Mucosa of gallbladder (tissue), 1 donor: ENCODE data around the gene TMC8. TPM values are rescaled to one million over a fixed set of nuclear protein-coding genes. Genes with fewer than 3 reads are reported as not detected.
"Not testable (repeated sequence)": the region's sequence is repeated elsewhere in the genome, so short reads cannot be mapped to it uniquely, and the experiment has no call there.

Experiments
- DNase-seq: peaks from one replicate; pipeline ENCODE4 v3.0.0-alpha.2; 2020; ENCODE audit warnings: low spot score
- total RNA-seq: library from RNA; stranded (reverse); gene quantifications from one replicate; pipeline ENCODE4 v1.2.1, GENCODE V29; 2021
- donor health status: DM: no; HTN: no; CAD: no.

Gene TMC8
- total RNA-seq, 1 donor from 2014 or later, result 16.2 TPM

DNA sequence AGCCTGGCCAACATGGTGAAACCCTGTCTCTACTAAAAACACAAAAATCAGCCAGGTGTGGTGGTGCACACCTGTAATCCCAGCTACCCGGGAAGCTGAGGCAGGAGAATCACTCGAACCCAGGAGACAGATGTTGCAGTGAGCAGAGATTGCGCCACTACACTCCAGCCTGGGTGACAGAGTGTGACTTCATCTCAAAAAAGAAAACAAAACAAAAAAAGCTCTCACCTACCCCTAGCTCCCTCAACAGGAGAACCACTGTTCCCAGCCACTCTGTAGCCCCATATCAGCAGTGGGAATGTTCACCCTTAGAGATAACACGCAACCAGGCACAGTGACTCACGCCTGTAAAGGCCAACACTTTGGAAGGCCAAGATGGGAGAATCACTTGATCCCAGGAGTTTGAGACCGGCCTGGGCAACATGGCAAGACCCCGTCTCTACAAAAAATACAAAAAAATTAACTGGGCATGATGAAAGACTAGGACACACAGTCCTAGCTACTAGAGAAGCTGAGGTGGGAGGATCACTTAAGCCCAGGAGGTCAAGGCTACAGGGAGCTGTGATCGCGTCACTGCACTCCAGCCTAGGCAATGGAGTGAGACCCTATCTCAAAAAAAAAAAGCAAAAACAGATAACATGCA, 5.4 kb downstream of the TMC8 start:
- DNase-seq, result no peak

DNA sequence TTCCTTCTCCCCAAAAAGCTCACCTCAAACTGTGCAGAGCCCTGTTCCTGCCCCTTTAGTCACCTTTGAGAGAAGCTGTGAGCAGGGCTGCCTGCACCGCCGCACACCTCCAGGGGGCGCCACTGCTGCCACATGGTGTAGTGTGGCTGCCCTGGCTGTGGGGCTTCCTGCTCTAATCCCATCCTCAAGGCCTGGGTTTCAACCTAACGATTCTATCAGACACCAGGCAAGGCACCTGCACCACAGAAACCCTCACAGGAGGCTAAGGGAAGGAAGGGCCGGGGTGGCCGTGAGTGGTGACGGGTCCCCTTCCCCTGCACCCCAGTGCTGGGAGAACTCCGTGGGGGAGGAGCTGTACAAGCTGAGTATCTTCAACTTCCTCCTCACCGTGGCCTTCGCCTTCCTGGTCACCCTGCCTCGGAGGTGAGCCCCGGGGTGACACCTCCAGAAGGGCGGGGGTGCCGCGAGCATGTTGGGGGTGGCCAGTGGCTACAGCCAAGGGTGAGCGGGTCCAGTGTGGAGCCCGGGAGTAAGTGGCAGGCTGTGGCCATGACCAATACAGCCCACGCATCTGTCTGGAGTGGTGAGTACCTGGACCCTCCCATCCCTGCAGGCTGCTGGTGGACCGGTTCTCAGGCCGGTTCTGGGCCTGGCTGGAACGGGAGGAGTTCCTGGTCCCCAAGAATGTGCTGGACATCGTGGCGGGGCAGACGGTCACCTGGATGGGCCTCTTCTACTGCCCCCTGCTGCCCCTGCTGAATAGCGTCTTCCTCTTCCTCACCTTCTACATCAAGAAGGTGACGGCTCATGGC, 7.0 kb downstream of the TMC8 start:
- no peak for DNase-seq

DNA sequence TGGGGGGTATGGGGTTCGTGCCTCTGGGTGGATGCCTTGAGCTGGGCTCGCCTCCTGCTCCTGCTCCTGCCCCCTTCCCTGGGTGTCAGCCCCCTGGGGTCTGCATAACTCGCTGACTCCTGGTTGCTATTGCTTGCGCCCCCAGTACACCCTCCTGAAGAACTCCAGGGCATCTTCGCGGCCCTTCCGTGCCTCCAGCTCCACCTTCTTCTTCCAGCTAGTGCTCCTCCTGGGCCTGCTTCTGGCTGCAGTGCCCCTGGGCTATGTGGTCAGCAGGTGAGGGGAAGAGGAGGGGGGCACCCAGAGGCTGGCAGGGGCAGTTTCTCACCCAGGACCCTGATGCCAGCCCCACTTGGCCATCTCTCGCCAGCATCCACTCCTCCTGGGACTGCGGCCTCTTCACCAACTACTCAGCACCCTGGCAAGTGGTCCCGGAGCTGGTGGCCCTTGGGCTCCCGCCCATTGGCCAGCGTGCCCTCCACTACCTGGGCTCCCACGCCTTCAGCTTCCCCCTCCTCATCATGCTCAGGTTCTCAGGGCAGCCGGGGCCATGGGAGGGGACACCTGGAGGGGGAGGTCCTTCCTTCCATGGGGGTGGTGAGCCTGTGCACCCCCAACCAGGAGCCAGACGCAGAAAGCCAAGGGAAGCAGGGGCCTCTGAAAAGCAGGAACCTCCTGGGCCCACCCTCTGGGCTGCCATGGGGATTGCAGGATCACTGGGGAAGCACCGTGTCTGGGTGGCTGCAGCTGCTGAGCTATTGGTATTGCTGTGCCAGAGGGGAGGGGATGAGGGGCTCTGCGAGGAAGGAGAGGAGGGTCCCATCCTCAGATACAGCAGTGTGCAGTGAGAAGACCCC, 7.9 kb downstream of the TMC8 start:
- no peak for DNase-seq

DNA sequence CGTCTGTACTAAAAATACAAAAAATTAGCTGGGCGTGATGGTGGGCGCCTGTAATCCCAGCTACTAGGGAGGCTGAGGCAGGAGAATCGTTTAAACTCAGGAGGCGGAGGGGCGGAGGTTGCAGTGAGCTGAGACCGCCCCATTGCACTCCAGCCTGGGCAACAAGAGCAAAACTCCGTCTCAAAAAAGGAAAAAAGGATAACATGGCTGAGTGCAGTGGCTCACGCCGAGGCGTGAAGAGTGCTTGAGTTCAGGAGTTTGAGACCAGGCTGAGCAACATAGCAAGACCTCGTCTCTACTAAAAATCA, 9.2 kb downstream of the TMC8 start:
- not testable (repeated sequence) for DNase-seq

DNA sequence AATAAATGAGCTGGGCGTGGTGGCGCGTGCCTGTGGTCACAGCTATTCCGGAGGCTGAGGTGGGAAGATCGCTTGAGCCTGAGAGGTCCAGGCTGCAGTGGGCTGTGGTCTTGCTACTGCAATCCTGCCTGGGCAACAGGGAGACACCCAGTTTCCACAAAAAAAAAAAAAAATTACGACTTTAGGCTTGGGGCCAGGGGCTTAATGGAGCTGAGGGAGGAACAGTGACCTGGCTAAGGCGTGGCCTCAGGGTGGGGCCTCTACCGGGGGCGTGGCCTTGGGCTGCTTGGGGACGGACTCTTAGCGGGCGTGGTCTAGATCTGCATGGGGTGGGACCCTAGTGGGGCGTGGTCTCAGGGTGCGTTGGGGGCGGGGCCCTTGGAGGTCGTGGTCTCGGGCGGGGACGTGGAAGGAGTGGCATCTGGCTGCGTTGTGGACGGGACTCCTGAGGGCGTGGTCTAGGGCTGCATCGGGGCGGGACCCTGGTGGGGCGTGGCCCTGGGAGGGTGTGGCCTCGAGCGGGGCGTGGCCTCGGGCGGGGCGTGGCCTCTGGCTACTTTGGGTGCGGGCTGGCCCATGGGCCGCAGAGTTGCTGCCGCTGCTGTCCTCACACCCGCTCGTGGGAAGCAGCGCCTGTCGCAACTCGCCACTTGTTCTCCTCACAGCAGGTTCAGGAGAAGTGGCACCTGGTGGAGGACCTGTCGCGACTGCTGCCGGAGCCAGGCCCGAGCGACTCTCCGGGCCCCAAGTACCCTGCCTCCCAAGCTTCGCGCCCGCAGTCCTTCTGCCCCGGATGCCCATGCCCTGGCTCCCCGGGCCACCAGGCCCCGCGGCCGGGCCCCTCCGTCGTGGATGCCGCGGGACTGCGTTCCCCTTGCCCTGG, 9.8 kb downstream of the TMC8 start:
- peak; percentile 91 for DNase-seq

DNA sequence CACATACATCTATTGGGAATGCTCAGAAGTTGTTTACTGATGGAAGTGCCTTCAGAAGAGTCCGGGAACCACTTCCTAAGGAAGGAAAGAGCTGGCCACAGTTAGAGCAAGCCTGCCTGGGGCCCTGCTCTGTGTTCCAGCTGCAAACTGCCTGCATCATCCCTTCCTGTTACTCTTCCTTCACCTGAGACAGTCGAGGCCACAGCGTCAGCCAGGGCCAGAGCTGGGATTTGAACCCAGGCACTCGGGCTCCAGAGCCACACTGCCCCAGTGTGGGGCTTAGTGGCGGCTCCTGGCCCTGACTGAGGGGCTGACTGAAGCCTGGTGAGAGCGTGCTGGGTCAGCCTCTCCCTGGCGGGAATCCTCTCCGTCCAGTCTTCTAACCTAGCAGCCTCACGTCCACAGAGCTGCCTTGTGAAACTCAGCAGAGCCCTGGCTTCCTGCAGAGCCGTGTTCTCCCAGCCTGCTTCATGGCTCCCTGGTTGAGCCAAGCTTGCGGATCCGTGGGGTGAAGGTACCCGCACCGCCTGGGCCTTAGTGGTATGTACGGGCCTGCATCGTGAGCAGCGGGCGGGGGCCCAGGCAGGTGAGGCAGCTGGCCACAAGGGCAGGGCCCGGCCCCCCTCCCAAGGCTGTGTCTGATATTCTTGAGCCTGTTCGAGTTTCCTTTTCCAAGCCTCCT, 11.0 kb downstream of the TMC8 start:
- DNase-seq, result no peak

DNA sequence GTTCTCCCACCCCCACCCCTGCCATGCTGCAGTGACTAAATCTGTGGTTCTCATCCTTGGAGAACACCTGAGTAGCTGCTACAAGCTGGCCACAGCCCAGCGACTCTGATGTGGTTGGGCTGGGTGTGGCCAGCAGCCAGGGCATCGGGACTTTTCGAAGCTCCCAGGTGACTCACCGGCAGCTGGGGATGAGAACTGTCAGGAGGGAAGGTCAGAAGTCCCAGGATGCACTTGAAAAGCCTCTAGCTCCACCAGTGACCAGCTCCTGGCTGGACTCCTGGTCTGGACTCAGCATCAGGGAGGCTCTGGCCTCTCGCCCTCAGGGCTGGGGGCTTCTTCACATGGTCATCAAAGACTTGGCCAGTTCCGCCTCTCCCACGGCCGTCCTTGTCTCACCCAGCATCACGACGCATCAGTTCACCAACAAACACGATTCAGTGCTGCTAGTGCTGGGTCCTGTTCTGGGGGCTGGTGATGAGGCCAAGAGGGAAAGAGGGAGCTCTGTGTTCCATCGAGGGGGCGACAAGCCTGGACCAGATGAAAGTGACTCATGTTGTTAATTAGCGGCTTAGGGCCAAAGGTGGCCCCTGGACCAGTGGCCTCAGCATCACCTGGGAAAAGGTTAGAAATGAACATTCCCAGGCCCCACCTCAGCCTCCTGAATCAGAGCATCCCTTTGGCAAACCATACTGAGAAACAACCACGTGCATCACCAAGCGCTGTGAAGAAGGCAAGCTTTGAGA, 11.7 kb downstream of the TMC8 start:
- peak; percentile 64 for DNase-seq

DNA sequence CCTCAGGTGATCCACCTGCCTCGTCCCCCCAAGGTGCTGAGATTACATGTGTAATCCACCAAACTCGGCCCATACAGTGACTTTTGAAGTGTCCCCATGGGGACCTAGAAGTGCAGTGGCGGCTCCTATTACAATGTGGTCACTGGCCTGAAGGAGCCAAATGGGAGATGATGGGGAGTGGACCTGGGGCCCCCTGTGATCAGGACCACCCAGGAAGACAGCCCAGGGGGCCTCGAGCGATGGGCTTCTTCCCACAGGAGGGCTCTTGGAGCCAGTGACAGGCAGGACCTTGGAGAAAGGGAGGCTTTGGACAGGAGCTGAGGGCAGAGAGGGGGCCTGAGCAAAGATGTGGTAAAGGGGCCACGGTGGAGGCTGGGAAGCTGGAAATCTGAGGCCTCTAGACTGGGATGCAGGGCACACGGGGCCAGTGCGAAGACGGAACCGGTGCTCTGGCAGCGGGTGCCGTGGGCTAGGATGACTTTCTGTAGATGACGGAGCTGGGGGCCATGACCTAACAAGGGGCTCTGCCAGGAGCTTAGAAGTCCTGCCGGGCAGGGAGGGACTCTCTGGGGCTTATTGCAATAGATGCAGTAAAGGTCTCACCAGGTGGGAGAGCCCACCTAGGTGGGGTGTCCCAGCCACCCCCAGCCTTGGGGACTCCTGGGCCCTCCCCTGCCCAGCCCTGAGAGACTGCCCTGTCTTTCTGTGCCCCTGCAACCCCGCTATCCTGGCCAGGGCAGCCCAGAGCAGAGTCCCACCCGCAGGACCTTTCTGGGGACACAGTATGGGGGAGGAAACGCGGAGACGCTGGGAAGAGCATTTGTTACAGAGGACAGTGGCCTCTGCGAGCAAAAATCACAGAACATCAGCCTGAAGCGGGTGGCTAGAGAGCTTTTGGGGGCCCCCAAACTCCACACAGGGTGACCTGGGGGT, 12.9 kb downstream of the TMC8 start:
- DNase-seq, result no peak

DNA sequence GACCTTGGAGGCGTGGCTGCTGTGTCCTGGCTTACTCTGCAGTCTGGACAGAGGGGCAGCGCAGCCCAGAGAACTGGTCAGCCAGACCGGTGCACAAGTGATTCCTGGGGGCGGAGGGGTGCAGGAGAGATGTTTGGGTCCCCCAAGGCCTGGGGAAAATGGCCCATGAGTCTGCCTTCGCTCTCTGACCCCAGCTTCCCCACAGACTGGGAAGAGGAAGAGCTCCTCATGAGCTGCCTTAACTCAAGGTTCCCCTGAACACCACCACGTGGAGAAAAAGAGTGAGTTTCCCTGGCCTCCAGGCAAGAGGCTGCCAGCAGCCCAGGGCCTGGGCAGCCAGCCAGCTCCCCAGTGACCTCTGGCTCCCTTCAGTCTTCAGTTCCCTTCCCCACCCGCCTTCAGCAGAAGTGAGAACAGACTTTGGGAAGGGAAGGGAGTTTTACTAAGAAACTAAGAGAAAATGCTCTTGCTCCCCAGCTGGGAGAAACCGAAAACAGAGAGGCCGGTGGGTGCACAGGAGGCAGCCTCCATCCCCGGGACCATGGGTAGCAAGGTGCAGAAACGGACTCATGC, 13.7 kb downstream of the TMC8 start:
- peak; percentile 90 for DNase-seq

DNA sequence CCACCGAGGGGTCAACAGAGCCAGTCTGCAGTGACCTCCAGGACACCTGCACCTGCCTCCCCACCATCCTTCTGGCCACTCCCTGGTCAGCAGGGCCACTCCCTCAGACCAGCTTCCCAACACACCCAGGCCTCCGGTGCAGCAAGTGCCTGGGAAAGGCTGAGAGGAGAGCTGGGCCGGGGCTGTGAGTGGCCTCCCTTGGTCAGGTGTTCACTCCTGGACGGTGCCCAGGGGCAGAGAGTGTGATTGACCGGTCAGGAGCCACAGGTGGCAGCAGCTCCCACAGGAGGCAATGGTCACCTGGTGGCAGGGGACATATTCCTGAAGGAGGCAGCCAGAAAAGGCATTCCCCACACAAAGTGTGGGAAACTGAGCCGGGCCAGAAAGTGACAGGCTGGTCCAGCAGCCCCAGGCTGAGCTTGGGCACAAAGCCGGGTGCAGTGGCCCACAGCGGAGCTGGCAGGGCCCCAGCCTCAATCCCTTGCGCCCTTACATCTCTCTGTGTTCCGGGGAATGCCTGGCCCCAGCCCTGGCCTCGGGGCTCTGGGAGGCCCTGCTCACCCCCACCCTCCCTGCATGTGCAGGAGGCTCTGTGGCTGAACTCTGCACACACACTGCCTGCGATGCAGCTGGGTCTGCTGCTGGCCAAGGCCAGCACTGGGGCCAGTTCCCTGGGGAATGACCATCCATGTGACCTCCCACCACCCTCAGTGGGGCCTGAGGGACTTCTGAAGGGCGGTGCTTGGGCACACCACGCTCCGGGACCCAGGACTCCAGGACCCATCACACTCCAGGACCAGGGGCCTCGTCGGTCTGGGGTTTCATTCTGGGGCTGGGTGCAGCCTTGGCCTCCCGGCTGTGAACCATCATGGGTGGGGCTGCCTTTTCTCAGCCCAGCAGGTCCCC, 14.4 kb downstream of the TMC8 start:
- DNase-seq, result peak; percentile 53

DNA sequence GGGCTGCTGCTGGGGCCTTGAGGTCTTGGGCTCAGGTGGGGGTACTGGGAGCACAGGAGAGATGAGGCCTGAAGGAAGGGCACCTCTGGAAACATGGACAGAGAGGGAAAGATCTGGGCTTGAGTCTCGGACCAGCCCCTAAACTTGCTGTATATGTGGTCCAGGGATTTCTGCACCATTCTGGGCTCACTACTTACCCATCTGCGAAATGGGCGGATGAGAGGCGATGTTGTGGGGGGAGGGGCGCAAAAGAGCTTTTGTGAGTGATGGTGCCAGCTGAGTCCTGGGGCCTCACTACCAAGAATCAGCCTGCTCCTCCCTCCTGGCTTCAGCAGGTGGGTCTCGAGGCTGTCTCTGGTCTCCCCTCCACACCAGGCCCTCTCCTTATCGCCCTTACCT, 15.9 kb downstream of the TMC8 start:
- no peak for DNase-seq

DNA sequence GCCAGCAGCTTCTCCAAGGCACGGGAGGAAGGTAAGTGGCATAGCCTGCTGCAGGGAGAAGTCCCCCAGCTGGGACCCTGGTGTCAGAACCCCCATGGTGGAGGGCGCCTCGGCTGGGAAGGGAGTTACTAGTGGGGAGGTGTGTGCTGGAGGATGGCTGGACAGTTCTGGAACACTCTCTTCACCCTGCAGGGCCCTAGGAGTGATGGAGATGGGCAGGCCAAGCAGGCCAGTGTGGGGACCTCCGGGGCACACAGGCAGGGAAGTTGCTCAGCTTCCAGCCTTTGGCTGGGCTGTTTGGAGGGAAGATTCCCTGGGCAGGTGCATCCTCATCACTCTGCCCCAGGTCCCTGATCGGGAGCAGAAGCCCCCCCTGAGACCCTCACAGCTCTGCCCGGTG, 16.3 kb downstream of the TMC8 start:
- no peak for DNase-seq

DNA sequence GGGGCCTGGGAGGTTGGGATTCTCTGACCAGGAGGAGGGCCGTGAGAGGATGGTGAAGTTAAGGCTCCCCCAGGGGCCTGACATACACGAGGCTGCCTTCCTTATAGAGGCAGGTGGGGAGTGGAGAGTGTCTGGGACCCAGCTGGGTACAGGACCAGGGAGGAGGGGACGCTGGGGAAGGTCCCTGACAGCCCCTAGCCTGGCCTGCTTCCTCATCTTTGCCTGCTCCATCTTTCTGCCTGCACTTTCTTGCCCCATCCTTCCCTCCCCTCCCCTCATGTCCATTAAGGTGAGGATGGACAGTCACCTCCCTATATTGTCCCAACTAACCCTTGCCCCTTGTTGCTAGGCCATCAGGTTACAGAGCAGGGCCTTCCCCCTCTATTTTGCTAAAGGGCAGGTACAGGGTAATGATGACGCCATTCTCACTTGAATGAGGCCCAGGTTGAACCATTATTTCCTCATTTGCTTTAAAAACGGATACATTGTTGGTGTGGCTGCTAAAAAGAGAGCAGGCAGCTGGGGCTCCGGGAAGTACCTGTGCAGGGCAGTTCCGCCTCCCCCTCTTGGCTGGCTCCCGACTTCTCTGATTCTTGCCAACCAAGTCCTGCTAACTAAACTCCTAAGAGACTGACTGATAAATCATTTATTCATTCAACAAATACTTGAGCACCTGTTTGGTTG, 16.9 kb downstream of the TMC8 start:
- DNase-seq, result no peak

DNA sequence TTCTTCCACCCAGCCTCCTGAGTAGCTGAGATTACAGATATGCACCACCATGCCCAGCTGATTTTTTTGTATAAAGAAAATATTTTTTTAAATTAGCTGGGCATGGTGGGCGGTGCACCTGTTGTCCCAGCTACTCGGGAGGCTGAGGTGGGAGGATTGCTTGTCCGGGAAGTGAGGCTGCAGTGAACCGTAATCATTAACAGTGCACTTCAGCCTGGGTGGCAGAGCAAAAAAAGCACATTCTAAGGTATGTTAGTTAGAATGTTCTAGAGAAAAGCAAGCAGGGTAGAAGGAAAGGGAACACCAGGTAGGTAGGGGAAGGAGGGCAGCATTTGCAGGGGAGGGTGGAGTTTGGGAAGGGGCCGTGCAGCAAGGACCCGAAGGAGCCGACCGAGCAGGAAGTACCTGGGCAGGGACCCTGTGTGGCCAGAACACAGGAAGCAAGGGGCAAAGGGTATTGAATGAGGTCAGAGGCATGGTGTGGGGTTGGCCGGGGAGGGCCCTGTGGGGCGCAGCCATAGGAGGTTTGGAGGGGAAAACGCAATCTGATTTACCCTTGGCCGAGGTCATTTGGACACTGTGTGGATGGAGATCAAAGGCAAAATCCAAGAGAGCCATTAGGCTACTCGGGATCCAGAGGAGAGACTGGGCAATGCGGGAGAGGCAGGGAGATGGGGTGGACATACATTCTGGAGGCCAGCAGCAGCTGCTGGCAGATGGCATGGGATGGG, 17.9 kb downstream of the TMC8 start:
- no peak for DNase-seq

DNA sequence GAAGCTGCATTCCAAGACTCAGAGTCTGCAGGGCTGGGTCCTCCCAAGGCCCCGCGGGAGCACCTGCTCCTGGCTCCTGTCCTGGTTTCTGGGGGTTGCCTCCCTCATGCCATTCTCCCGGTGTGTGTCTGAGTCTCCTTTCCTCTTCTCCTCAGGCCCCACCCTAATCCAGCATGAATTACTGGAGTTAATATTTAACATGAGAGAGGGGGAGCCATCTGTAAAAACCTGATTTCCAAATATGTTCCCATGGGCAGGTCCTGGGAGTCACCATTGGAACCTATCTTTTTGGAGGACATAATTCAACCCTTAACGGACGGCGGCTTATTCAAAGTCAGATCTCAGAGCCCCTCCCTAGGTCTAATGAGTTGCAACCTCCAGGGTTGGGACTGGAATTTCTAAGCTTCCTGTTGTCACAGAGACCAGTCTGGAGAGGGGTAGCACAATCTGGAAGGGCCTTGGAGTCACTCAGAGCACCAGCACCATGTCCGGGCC, 21.0 kb downstream of the TMC8 start:
- peak; percentile 59 for DNase-seq
